Measurements from ENCODE around the gene KMT5B. TPM values are rescaled to one million over a fixed set of nuclear protein-coding genes. Genes with fewer than 3 reads are reported as not detected.

The KMT5B gene
- total RNA-seq, 2 donors from 2014 or later: 30.0 to 32.2 TPM

DNA sequence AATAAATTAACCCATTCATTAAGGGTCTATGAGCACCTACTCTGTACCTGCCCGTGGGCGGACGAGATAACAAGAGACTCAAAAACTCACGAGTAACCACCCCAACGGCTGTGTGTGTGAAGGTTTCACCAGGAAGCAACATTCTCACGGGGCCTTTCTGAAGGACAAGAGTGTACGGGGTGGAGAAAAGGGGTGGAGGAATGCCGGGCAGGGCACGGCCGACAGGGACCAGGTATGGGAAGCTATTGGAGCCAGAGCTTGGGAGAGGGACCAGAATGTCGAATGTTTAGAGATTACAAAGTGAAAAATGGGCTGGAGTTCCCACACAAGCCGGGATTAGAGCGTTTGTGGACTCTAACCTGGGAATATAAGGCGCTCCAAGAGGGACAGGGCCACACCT is 1.6 kb downstream of the KMT5B start:
- no peak for ATAC-seq
- peak; percentile 43 to 64 (median 58) for DNase-seq
- Histone ChIP-seq H3K9me3 (no peaks in the 10 kb centered on the region), H3K4me3 (peak overlapping the region in 1 of 2 donors; percentile 88), H3K27me3 (no peaks in the 10 kb centered on the region), H3K27ac (peak overlapping the region; percentile 25 to 100 (median 87)), H3K36me3 (replicated peaks in 1 of 2; ENCODE audit: insufficient read depth in 1 of 2, low read depth in 2 of 2) (no peaks in the 10 kb centered on the region), H3K4me1 (peaks cover 51% of the 10 kb centered on the region)
- WGBS, 2 donors: 6 to 8% methylated on average over 14 of the region's 14 CpGs
- intact Hi-C loops (cut with DNase I): no loop called here
- TF ChIP-seq POLR2A (IDR thresholded peaks at IDR 0.05): peak in 2 of 3 donors; percentile 6 to 24
- TF ChIP-seq, protein P1, sequence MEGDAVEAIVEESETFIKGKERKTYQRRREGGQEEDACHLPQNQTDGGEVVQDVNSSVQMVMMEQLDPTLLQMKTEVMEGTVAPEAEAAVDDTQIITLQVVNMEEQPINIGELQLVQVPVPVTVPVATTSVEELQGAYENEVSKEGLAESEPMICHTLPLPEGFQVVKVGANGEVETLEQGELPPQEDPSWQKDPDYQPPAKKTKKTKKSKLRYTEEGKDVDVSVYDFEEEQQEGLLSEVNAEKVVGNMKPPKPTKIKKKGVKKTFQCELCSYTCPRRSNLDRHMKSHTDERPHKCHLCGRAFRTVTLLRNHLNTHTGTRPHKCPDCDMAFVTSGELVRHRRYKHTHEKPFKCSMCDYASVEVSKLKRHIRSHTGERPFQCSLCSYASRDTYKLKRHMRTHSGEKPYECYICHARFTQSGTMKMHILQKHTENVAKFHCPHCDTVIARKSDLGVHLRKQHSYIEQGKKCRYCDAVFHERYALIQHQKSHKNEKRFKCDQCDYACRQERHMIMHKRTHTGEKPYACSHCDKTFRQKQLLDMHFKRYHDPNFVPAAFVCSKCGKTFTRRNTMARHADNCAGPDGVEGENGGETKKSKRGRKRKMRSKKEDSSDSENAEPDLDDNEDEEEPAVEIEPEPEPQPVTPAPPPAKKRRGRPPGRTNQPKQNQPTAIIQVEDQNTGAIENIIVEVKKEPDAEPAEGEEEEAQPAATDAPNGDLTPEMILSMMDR (IDR thresholded peaks at IDR 0.05): no peak

DNA sequence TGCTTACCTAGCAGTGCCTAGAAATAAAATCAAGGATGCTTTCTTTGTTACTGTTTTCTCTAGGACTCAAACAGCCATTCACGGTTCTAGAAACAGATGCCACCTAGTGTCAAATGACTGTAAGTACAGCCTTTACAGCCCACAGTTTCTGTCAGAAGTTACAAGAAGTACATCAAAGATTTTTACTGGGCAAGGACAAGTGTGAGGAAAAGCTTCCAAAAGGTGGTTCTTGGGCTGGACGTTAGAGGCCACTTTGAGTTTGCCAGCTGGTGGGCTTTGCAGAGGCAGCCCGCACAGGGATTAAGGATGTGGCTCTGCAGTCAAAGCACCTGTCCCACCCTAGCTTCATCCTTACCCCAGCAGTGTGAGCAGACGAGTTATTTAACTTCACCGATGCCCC is 6.9 kb downstream of the KMT5B start:
- Histone ChIP-seq H3K4me3 (no peak overlapping the region), H3K9me3 (no peaks in the 10 kb centered on the region), H3K27ac (no peak overlapping the region), H3K27me3 (no peaks in the 10 kb centered on the region), H3K4me1 (peaks cover 75% of the 10 kb centered on the region), H3K36me3 (replicated peaks in 1 of 2; ENCODE audit: insufficient read depth in 1 of 2, low read depth in 2 of 2) (no peaks in the 10 kb centered on the region)
- WGBS, 2 donors: 30 to 37% methylated on average over 5 of the region's 5 CpGs
- TF ChIP-seq, protein P1 (IDR thresholded peaks at IDR 0.05): peak; percentile 58 to 86 (median 75)
- no peak for TF ChIP-seq POLR2A (IDR thresholded peaks at IDR 0.05)
- intact Hi-C loops (cut with DNase I): loop anchor here (10.0 kb wide), 1 partner anchor 51 kb away; no protein-coding TSS in a partner anchor
- peak; percentile 51 for ATAC-seq
- peak in 2 of 4 donors; percentile 25 to 51 for DNase-seq

DNA sequence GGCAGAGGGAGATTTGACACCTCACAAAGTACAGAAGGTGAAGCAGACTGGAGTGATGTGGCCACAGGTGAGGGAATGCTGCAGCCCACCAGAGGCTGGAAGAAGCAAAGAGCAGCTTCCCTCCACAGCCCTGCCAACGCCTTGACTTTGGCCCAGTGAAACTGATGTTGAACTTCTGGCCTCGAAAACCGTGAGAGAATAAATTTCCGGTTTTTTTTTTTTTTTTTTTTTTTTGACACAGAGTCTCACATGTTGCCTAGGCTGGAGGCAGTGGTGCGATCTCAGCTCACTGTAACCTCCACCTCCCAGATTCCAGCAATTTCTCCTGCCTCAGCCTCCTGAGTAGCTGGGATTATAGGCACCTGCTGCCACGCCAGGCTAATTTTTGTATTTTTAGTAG is 8.7 kb downstream of the KMT5B start:
- 44 to 57% methylated on average over 6 of the region's 6 CpGs for WGBS, 2 donors
- DNase-seq (no peak), ATAC-seq (no peak)
- TF ChIP-seq, protein P1 (IDR thresholded peaks at IDR 0.05): no peak
- no peak for TF ChIP-seq POLR2A (IDR thresholded peaks at IDR 0.05)
- Histone ChIP-seq H3K9me3 (no peaks in the 10 kb centered on the region), H3K4me3 (no peak overlapping the region), H3K27me3 (no peaks in the 10 kb centered on the region), H3K27ac (no peak overlapping the region), H3K4me1 (peaks cover 77% of the 10 kb centered on the region), H3K36me3 (replicated peaks in 1 of 2; ENCODE audit: insufficient read depth in 1 of 2, low read depth in 2 of 2) (no peaks in the 10 kb centered on the region)
- intact Hi-C loops (cut with DNase I): loop anchor here (10.0 kb wide), 1 partner anchor 50 kb away; no protein-coding TSS in a partner anchor

DNA sequence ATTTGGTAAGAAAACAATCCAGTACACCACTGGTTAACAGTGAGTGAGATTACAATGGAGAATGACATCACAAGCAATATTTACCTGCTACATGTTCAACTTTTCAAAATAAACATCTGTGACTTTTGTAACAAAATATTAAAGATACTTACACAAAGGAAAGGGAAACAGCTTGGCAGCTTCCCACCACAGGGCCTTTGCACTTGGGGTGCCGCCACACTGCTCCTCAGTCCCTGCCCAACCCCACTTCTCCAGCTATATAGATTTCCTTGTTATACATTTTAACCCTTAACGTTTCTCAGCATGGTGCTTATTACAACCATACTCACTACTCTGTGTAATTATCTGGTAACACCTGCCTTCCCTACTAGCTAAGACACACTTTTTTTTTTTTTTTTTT is 10.9 kb downstream of the KMT5B start:
- H3K27ac ChIP-seq: no peak overlapping the region
- H3K4me3 ChIP-seq: no peak overlapping the region
- 28 to 44% methylated on average over 2 of the region's 2 CpGs for WGBS, 2 donors
- H3K36me3 ChIP-seq (replicated peaks in 1 of 2; ENCODE audit: insufficient read depth in 1 of 2, low read depth in 2 of 2): no peaks in the 10 kb centered on the region
- peak in 1 of 4 donors; percentile 25 for DNase-seq
- intact Hi-C loops (cut with DNase I): loop anchor here (10.0 kb wide), 1 partner anchor 47 kb away; no protein-coding TSS in a partner anchor
- no peaks in the 10 kb centered on the region for H3K9me3 ChIP-seq
- TF ChIP-seq POLR2A (IDR thresholded peaks at IDR 0.05): no peak
- TF ChIP-seq, protein P1 (IDR thresholded peaks at IDR 0.05): no peak
- H3K4me1 ChIP-seq: peaks cover 72% of the 10 kb centered on the region
- peak; percentile 19 for ATAC-seq
- H3K27me3 ChIP-seq: no peaks in the 10 kb centered on the region

DNA sequence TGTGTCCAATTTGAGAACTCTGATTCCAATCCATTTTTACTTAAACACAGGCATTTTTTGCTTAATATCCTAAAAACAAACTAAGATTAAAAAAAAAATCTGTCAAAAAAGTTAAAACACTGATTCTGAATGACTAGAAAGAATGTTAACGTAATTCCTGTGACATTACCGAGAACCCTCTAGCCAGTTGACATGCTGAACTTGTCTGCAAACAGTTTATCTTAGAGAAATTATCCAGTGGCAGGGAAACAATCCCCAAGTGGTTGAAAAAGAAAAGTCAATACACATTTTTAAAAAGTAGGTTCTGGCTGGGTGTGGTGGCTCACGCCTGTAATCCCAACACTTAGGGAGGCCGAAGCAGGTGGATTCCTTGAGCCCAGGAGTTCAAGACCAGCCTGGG is 11.6 kb downstream of the KMT5B start:
- no peak overlapping the region for H3K4me3 ChIP-seq
- intact Hi-C loops (cut with DNase I): loop anchor here (10.0 kb wide), 1 partner anchor 47 kb away; no protein-coding TSS in a partner anchor
- H3K9me3 ChIP-seq: no peaks in the 10 kb centered on the region
- ATAC-seq: no peak
- peaks cover 73% of the 10 kb centered on the region for H3K4me1 ChIP-seq
- TF ChIP-seq, protein P1 (IDR thresholded peaks at IDR 0.05): no peak
- no peak for TF ChIP-seq POLR2A (IDR thresholded peaks at IDR 0.05)
- DNase-seq: no peak
- H3K36me3 ChIP-seq (replicated peaks in 1 of 2; ENCODE audit: insufficient read depth in 1 of 2, low read depth in 2 of 2): no peaks in the 10 kb centered on the region
- H3K27ac ChIP-seq: no peak overlapping the region
- 74 to 81% methylated on average over 4 of the region's 4 CpGs for WGBS, 2 donors
- no peaks in the 10 kb centered on the region for H3K27me3 ChIP-seq

Measured in body of pancreas (tissue), 4 donors.